Activated T-cell treated with anti-CD3 and anti-CD28 coated beads for 24 hours (primary cell): ENCODE data around the gene TEKT5.
"Not testable (repeated sequence)": the region's sequence is repeated elsewhere in the genome, so short reads cannot be mapped to it uniquely, and the experiment has no call there.

Experiments
- DNase-seq: peaks from one replicate; pipeline ENCODE4 v3.0.0-alpha.2; 2020; ENCODE audit warnings: low read depth

The TEKT5 gene

DNA sequence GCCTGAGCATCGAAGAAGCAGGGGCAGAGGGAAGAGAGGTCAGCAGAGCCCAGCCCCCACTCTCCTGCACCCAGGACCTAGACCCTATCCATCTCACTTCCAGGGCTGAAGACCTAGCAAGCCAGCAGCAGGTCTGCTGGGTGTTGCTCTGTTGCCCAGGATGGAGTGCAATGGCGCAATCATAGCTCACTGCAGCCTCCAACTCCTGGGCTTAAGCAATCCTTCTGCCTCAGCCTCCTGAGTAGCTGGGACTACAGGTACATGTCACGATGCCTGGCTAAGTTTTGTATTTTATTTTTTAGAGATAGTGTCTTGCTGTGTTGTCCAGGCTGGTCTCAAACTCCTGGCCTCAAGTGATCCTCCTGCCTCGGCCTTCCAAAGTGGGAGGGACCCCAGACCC lies 61.3 kb downstream of the TEKT5 start:
- DNase-seq, result not testable (repeated sequence)

DNA sequence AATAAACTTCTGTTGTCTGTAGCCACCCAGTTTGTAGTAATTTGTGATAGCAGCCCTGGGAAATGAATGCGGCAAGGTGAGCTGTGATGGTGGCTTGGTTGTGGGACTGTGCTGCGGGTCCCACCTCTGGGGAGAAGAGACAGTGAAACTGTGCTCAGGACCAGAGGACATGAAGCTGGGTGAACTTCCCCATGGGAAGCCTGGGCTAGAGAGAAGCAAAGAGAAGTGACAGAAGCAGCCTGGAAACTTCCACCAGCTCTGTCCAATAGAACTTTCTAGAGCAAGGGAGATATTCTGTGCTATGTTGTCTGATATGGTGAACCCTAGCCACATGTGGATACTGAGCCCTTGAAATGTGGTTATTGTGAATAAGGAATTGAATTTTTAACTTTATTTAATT lies 62.8 kb downstream of the TEKT5 start:
- DNase-seq, result no peak

DNA sequence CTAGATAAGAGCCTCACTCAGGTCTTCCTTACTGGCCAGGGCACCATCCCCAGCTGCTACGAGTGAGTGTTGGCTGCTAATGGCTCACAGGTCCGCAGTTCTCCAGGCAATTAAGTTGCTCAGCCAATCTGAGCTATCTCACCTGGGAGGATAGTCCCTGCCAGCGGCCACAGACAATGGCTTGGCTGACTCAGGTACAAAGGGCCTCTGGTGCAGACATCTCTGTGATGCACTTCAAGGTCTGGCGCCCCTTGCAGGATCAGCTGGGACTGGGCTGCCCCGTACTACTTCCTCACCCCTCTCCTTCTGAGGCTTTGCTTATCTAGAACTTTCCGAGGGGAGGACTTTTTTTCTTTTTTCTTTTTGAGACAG lies 65.2 kb downstream of the TEKT5 start:
- DNase-seq, result no peak

DNA sequence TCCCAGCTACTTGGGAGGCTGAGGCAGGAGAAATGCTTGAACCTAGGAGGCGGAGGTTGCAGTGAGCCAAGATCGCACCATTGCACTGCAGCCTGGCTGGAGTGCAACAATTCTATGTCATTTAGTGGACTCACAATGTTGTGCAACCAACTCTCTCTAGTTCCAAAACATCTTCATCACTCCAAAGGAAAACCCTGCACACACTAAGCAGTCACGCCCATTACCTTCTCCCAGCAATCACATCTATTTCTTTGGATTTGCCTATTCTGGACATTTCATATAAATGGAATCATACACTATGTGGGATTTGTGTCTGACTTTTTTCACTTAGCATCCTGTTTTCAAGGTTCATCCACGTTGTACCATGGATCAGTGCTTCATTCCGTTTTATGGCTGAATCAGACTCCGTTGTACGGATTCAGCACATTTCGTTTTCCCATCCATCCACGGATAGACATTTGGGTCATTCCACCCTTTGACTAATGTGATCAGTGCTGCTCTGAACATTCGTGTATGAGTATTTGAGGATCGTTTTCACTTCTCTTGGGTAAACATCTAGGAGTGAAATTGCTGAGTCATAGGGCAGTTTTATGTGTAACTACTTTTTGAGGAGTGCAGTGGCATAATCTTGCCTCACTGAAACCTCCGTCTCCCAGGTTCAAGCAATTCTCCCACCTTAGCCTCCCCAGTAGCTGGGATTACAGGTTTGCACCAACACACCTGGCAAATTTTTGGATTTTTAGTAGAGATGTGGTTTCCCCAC lies 69.0 kb downstream of the TEKT5 start:
- no peak for DNase-seq

GRCh38 chr16:10624527-10624926 lies 70.2 kb downstream of the TEKT5 start:
- no peak for DNase-seq

- DNase-seq, result no peak
These were observed 71.7 kb downstream of the TEKT5 start for GRCh38 chr16:10623059-10623458.

DNA sequence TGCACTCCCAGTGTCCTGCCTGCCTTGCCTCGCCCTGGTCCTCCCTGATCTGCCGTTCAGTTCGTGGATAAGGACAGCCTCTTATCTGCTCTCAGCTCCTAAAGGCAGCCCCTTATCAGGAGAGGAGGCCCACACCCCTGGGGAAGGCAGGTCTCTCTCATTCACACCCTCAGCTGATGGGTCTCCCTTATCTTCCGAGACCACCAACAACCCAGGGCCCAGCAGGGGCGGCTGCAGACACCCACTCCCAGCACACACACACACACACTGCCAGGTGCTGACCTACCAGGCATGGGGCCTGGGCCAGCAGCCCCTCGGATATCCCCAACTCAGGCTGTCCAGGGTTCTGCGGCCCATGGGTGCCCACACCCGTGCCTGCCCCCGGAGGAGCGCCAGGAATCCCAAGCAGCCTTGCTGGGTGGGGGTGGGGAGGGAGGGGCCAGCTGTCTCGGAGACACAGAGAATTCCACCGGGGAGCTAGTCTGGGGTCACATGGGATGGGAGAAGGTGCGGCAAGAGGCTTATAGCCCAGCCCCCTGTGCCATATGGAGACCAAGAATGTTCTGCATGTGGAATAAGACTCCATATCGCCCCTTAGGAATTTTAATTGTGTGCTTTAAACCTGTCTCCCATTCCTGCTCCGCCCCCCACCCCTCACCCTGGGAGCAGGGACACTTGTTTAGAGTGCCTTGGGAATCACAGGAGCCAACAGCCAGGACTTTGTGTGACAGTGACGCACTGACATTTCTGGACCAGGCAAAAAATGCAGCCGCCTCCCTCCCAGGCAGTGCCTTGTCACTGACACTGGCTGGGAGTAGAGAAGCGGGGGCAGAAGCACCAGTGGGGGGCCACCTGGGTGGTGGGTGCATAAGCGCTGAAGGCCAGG lies 72.5 kb downstream of the TEKT5 start:
- DNase-seq, result no peak

- DNase-seq, result not testable (repeated sequence)
These were observed 73.3 kb downstream of the TEKT5 start for GRCh38 chr16:10621216-10621949.

DNA sequence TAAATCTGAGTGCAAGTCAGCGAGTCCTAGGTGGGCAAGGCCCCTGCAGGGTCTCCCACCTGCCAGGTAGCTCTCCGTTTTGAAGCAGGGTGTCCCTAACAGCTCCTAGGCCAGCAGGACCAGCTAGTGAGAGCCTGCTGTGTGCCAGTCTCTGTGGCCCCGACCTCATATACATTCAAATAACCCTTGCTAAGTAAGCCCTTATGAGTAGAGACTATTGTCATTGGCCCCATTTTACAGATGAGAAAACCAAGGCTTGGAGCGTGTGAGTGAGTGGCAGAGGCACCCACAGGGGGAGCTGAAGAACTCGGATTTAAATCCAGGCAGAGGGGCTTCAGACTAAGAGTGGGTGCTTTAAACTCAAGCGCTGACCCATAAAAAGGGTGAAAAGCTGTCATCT lies 74.6 kb downstream of the TEKT5 start:
- no peak for DNase-seq

- no peak for DNase-seq
These were observed 75.4 kb downstream of the TEKT5 start for GRCh38 chr16:10619271-10619849.

DNA sequence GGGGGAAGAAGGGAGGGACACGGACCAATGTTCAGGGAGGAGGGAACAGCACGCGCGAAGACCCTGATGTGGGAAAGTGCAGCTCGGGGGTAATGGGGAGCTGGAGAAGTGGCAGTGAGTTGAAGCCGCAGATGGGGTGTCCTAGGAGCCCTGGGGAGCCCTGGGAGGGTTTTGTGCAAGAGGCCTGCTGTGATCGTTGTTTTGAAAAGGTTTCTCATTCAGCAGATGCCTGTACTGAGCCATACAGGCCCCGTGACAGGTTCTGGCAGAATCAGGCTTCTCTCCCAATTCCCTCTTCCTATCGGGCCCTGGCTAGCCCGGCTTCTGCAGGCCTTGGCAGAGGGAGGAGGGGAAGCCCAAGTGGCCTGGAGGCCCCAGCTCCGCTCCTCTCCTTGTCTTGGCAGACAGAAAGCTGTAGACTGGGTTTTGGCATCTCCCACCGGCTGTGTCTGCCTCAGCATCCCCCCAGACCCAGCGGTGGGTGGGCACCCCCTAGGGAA lies 76.0 kb downstream of the TEKT5 start:
- no peak for DNase-seq

- DNase-seq, result no peak
These were observed 76.9 kb downstream of the TEKT5 start for GRCh38 chr16:10617662-10618420.

DNA sequence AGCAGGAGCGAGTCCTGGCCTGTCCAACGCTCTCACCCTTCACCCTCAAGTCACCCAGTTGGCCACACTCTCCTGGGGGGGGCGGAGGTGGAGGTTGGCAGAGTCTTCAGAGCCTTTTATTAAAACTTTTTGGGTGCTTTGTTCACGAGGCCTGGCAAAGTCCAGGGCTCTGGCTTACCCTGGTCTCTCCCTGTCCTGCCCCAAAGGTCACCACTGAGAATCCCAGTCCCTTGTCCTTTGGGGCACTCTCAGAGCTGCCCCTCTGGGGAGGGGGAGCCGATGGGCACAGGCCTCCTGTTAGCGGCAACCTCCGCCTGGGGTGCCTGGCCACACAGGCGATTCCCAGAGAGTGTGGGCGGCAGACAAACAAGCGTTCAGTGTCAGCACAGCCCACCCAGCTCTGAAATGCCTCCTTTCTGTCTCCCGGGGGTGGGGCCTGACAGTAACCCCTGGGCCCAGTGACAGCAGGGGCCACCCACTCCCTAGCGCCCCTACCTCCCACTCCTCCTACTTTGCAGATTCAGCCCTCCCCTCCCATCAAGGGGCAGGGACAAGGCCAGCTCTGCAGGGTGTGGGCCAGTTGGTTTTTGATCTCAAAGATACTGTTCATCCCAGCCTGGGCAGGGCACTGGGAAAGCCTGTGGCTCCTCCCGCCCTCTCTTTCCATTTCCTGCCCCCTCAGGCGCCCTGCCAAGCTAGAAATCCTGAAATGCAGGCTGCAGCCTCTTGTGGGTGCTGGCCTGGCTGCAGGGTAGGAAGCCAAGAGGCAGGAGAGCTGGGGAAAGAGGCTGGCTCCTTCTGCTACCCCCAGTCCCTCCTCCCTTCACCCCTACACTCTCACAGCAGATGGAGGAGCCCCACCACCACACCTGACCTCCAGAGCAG lies 77.7 kb downstream of the TEKT5 start:
- no peak for DNase-seq

GRCh38 chr16:10616419-10616755 lies 78.3 kb downstream of the TEKT5 start:
- DNase-seq, result no peak

DNA sequence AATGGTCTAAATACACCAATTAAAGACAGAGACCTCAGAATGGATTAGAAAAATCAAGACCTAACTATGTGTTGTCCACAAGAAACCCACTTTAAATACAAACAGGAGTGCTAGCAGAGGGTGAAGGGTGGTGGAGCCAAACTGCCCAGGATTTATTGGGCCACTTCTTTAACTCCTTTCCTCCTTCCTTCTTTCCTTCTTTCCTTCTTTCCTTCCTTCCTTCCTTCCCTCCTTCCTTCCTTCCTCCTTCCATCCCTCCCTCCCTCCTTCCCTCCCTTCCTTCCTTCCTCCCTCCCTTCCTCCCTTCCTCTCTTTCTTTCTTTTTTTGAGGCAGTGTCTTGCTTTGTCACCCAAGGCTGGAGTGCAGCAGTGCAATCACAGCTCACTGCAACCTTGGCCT lies 80.0 kb downstream of the TEKT5 start:
- no peak for DNase-seq

GRCh38 chr16:10613785-10614485 lies 80.8 kb downstream of the TEKT5 start:
- DNase-seq, result no peak

GRCh38 chr16:10612649-10613179 lies 82.0 kb downstream of the TEKT5 start:
- DNase-seq, result no peak

DNA sequence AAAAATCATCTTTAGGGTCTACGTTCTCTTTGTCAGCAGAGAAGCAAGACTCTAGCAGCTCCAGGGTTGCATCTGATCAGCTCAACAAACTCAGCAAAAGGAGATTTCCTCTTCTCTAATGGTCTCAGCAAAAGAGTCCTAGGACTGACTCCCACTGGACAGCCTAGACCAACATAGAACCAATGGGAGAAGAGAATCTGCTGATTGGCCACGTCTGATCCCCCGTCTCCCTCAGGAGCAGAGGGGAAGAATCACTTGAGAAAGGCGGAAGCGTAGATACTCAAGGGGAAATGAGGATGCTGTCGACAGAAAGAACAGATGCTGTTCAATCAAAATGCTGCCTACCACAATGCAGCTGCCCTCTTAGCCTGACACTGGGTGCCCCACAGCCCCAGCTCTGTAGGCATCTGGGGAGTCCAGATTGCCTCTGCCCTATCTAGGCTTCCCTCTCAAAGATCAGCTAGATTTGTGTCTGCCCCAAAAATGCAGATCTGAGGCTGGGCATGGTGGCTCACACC lies 82.8 kb downstream of the TEKT5 start:
- no peak for DNase-seq

- DNase-seq, result no peak
These were observed 84.1 kb downstream of the TEKT5 start for GRCh38 chr16:10610499-10611184.
